Breast epithelium (tissue), 4 donors: Measurements from ENCODE around the gene TLE1. TPM values are rescaled to one million over a fixed set of nuclear protein-coding genes. Genes with fewer than 3 reads are reported as not detected.

ENCODE experiments used
- DNase-seq, 2 donors: peaks; one replicate each; pipeline ENCODE4 v3.0.0-alpha.2; 2019; ENCODE audit warnings: low spot score in 2 of 2
- H3K27ac ChIP-seq, 2 donors: fragments of 200-600 bp; sonication (generic) in 1 of 2; one replicate each; pipeline ENCODE4 v1.5.1; 2016 to 2019; ENCODE audit warnings: mild to moderate bottlenecking in 1 of 2
- H3K27me3 ChIP-seq, 2 donors: fragments of 200-600 bp; sonication (generic) in 1 of 2; one replicate each; pipeline versions ENCODE4 v1.5.1 to v1.6.0; 2017 to 2019; ENCODE audit warnings: control low read depth in 1 of 2, mild to moderate bottlenecking in 1 of 2
- H3K36me3 ChIP-seq: fragments of 200-600 bp; one replicate; pipeline ENCODE4 v1.5.1; 2019
- H3K4me1 ChIP-seq, 2 donors: fragments of 200-600 bp; sonication (generic); one replicate each; pipeline ENCODE4 v1.5.1; 2016 to 2019; ENCODE audit warnings: control low read depth in 1 of 2
- H3K4me3 ChIP-seq, 3 donors: fragments of 200-600 bp; sonication (generic); 1 replicate in 2 of 3; 2 replicates in 1 of 3; pipeline ENCODE4 v1.5.1; 2016 to 2019; ENCODE audit warnings: mild to moderate bottlenecking in 3 of 3, moderate library complexity in 2 of 3
- H3K9me3 ChIP-seq, 2 donors: fragments of 200-600 bp; sonication (generic) in 1 of 2; one replicate each; pipeline ENCODE4 v1.5.1; 2016 to 2019; ENCODE audit warnings: control low read depth in 1 of 2
- POLR2A ChIP-seq: fragments of 450-650 bp; IDR thresholded peaks from one replicate; pipeline ENCODE4 v1.6.1; 2016; ENCODE audit warnings: antibody characterized with exemption, mild to moderate bottlenecking, moderate library complexity
- POLR2AphosphoS5 ChIP-seq, 3 donors: sonication (generic); formaldehyde crosslinking; IDR thresholded peaks; one replicate each; pipeline ENCODE4 v1.6.1; 2017; ENCODE audit warnings: antibody characterized with exemption in 3 of 3
- intact Hi-C: fragments of 100-400 bp; cut with DNase I; formaldehyde crosslinking; loops from one replicate; pipeline ENCODE4 v1.15.1; 2023; ENCODE audit warnings: low total_unique reads
- total RNA-seq, 3 donors: library from RNA; depleted of rRNA; stranded (reverse); fragments of >200 nt; gene quantifications; one replicate each; pipeline ENCODE4 v1.1.0, GENCODE V29; 2016
- TF ChIP-seq, protein P1 (sequence below), 3 donors: fragments of 450-650 bp; IDR thresholded peaks; one replicate each; pipeline ENCODE4 v1.5.1; 2016 to 2017; ENCODE audit warnings: antibody characterized with exemption in 3 of 3, mild to moderate bottlenecking in 3 of 3, moderate library complexity in 3 of 3

Gene TLE1
- total RNA-seq, 3 donors from 2014 or later, result 41.1 to 52.1 (median 47.4) TPM

DNA sequence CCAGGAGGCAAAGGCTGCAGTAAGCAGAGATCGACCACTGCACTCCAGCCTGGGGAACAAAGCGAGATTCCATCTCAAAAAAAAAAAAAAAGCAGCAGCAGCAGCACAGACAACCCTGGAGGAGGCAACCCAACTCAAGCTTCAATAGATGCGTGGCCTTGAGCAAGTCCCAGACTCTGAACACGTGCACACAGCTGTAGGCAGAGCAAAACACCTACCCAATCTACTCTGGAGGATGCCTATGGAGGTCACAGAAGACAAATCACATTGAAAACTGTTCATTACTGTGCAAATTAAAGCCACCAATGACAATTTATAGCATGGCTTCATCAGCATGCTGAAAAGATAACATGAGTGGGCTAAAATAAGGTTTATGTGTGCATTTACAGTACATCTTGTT, 7.2 kb downstream of the TLE1 start:
- TF ChIP-seq, protein P1, sequence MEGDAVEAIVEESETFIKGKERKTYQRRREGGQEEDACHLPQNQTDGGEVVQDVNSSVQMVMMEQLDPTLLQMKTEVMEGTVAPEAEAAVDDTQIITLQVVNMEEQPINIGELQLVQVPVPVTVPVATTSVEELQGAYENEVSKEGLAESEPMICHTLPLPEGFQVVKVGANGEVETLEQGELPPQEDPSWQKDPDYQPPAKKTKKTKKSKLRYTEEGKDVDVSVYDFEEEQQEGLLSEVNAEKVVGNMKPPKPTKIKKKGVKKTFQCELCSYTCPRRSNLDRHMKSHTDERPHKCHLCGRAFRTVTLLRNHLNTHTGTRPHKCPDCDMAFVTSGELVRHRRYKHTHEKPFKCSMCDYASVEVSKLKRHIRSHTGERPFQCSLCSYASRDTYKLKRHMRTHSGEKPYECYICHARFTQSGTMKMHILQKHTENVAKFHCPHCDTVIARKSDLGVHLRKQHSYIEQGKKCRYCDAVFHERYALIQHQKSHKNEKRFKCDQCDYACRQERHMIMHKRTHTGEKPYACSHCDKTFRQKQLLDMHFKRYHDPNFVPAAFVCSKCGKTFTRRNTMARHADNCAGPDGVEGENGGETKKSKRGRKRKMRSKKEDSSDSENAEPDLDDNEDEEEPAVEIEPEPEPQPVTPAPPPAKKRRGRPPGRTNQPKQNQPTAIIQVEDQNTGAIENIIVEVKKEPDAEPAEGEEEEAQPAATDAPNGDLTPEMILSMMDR (IDR thresholded peaks at IDR 0.05), result no peak
- TF ChIP-seq POLR2A (no peak), POLR2AphosphoS5 (IDR thresholded peaks at IDR 0.05) (no peak)
- peak overlapping the region in 1 of 3 donors; percentile 41 for H3K4me3 ChIP-seq
- intact Hi-C loops, result no loop called here
- H3K27me3 ChIP-seq, result no peaks in the 10 kb centered on the region
- H3K9me3 ChIP-seq, result no peaks in the 10 kb centered on the region
- peaks cover 0 to 8% of the 10 kb centered on the region in 2 donors for H3K4me1 ChIP-seq
- no peaks in the 10 kb centered on the region for H3K36me3 ChIP-seq
- DNase-seq, result no peak
- no peak overlapping the region for H3K27ac ChIP-seq

DNA sequence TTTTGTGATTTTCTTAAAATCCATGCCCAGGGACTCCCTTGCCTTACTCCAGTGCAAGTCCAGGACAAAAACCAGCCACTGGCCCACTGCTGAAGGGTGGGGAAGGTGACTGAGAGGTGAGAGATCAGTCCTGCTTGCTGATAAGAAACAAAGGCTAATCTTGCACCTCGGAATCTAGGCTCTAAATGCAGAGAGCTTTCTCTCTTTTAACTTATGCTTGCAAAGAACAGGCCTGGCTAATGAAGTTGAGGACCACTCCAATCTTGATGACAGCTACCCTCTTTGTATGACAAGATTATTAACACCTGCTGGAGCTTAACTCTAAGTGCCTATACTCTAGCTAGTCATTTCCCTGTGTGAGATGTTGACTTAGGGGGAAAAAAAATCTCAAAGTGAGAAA, 8.8 kb downstream of the TLE1 start:
- DNase-seq, result no peak
- Histone ChIP-seq H3K4me1 (peaks cover 0 to 8% of the 10 kb centered on the region in 2 donors), H3K27ac (no peak overlapping the region), H3K4me3 (no peak overlapping the region), H3K9me3 (no peaks in the 10 kb centered on the region), H3K27me3 (no peaks in the 10 kb centered on the region), H3K36me3 (no peaks in the 10 kb centered on the region)
- intact Hi-C loops, result no loop called here
- TF ChIP-seq POLR2A, result no peak
- TF ChIP-seq, protein P1 (IDR thresholded peaks at IDR 0.05), result no peak
- no peak for TF ChIP-seq POLR2AphosphoS5 (IDR thresholded peaks at IDR 0.05)

DNA sequence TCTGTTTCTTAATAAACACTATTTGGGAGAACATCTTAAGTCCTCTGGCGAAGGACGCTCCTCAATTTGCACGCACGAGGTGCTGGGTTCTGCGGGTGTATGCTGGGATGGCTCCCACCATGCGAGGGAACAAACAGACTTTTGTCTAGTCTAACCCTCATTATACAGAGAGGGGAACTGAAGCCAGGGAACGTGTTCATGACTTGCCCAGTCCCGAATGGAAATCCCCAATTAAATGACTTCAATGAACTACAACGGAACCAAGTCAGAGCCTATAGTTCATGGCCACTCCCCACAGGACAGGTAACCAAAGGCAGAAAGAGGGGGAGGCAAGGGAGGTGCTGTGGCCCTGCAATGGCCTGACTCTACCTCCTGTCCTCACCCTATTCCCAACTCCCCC, 9.3 kb downstream of the TLE1 start:
- intact Hi-C loops, result no loop called here

DNA sequence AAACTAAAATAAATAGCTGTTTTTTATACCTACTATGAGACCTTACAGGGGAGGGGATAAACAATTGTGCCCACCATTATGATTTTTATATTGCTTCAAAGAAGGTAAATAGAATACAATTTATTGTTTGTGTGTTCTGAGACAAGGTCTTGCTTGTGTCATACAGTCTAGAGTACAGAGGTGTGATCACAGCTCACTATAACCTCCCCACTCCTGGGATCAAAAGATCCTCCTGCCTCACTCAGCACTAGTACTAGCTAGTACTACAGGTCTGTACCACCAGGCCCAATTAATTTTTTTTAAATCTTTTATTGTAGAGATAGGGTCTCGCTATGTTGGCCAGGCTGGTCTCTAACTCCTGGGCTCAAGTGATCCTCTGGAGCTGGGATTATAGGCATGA, 11.3 kb downstream of the TLE1 start:
- DNase-seq, result no peak
- H3K4me3 ChIP-seq, result no peak overlapping the region
- H3K27ac ChIP-seq, result no peak overlapping the region
- peaks cover 0 to 1% of the 10 kb centered on the region in 2 donors for H3K4me1 ChIP-seq
- no peaks in the 10 kb centered on the region for H3K36me3 ChIP-seq
- no peaks in the 10 kb centered on the region for H3K9me3 ChIP-seq
- intact Hi-C loops, result no loop called here
- TF ChIP-seq POLR2AphosphoS5 (IDR thresholded peaks at IDR 0.05) (no peak), POLR2A (no peak)
- TF ChIP-seq, protein P1 (IDR thresholded peaks at IDR 0.05), result no peak
- H3K27me3 ChIP-seq, result no peaks in the 10 kb centered on the region

More for the DNA sequence above, 9.3 kb downstream of the TLE1 start:
- Histone ChIP-seq H3K9me3 (no peaks in the 10 kb centered on the region), H3K36me3 (no peaks in the 10 kb centered on the region), H3K4me3 (no peak overlapping the region), H3K27ac (no peak overlapping the region), H3K4me1 (peaks cover 0 to 8% of the 10 kb centered on the region in 2 donors), H3K27me3 (no peaks in the 10 kb centered on the region)
- TF ChIP-seq POLR2A (no peak), POLR2AphosphoS5 (IDR thresholded peaks at IDR 0.05) (no peak)
- TF ChIP-seq, protein P1 (IDR thresholded peaks at IDR 0.05), result no peak
- no peak for DNase-seq

DNA sequence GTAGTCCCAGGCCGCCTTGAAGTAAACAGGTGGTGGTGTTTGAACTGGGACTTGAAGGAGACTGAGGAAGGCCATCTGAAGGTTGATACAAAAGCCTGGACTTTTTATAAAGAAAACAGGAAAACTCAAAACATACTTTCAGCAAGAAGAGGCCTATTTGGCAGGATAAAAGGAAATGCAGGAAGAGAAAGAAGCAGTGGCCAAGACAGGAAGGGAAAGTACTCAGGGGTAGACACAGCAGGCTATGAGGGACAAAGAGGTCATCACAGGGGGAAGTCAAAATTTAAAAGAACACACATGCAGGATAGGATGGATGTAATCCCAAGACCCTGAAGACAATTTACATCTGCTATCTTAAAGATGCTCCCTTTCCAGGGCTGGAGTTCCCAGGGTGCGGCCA, 13.0 kb downstream of the TLE1 start:
- Histone ChIP-seq H3K27me3 (no peaks in the 10 kb centered on the region), H3K4me1 (no peaks in the 10 kb centered on the region)
- intact Hi-C loops, result no loop called here

More for the DNA sequence above, 13.0 kb downstream of the TLE1 start:
- no peak for DNase-seq
- TF ChIP-seq POLR2AphosphoS5 (IDR thresholded peaks at IDR 0.05) (no peak), POLR2A (no peak)
- TF ChIP-seq, protein P1 (IDR thresholded peaks at IDR 0.05), result no peak
- H3K36me3 ChIP-seq, result no peaks in the 10 kb centered on the region
- no peaks in the 10 kb centered on the region for H3K9me3 ChIP-seq
- H3K27ac ChIP-seq, result no peak overlapping the region
- no peak overlapping the region for H3K4me3 ChIP-seq
